ENCODE results near the gene USP35.

DNA sequence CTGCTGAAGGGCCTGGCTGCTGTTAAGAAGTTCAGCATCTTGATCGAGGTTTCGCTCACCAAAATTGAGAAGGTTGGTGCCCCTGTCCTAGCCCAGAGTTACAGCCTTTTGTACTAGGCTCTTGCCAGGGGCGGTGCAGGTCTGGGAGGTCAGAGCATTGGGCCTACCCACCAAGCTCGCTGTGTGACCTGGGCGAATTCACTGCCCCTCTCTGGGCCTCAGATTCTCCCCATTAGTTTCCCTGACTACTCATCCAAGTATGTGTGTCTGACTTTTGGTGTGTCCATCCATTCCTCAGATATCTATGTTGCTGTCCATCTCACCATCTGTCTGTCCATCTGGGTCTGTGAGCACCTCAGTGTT is 10.9 kb downstream of the USP35 start:
- TF ChIP-seq CTCF (IDR thresholded peaks at IDR 0.05; ENCODE audit: low read length), result no peak
- no peak for TF ChIP-seq EZH2 (IDR thresholded peaks at IDR 0.05; ENCODE audit: borderline replicate concordance, low read length)
